ENCODE data around the gene WDR37.

The WDR37 gene

GRCh38 chr10:1130995-1131790 is 75.0 kb downstream of the WDR37 start:
- no peak for DNase-seq

- DNase-seq = no peak
These were observed 76.4 kb downstream of the WDR37 start for GRCh38 chr10:1132584-1132983.

GRCh38 chr10:1133495-1134045 is 77.4 kb downstream of the WDR37 start:
- no peak for DNase-seq

- no peak for DNase-seq
These were observed 78.0 kb downstream of the WDR37 start for GRCh38 chr10:1134156-1134555.

- DNase-seq = no peak
These were observed 80.1 kb downstream of the WDR37 start for GRCh38 chr10:1136268-1136667.

GRCh38 chr10:1137499-1138163 is 81.4 kb downstream of the WDR37 start:
- DNase-seq = no peak

- DNase-seq = no peak
These were observed 82.3 kb downstream of the WDR37 start for GRCh38 chr10:1138529-1138928.

- DNase-seq = no peak
These were observed 85.1 kb downstream of the WDR37 start for GRCh38 chr10:1141261-1141660.

- DNase-seq = no peak
These were observed 85.5 kb downstream of the WDR37 start for GRCh38 chr10:1141701-1142100.

- no peak for DNase-seq
These were observed 86.4 kb downstream of the WDR37 start for GRCh38 chr10:1142596-1142995.

- DNase-seq = no peak
These were observed 91.6 kb downstream of the WDR37 start for GRCh38 chr10:1147810-1148209.

GRCh38 chr10:1148855-1149605 is 92.8 kb downstream of the WDR37 start:
- DNase-seq = no peak

GRCh38 chr10:1149793-1150637 is 93.8 kb downstream of the WDR37 start:
- no peak for DNase-seq

GRCh38 chr10:1150638-1150955 is 94.4 kb downstream of the WDR37 start:
- DNase-seq = no peak

GRCh38 chr10:1151076-1152033 is 95.2 kb downstream of the WDR37 start:
- no peak for DNase-seq

- DNase-seq = no peak
These were observed 96.4 kb downstream of the WDR37 start for GRCh38 chr10:1152386-1153250.

- no peak for DNase-seq
These were observed 97.1 kb downstream of the WDR37 start for GRCh38 chr10:1153251-1153763.

- no peak for DNase-seq
These were observed 97.7 kb downstream of the WDR37 start for GRCh38 chr10:1153805-1154351.

GRCh38 chr10:1154531-1155295 is 98.5 kb downstream of the WDR37 start:
- DNase-seq = no peak
